RKO (cell line): ENCODE results near the gene TENM3.
A peak's percentile ranks its signal among the peaks of the same experiment; 100 is the strongest.
"Not testable (repeated sequence)": the region's sequence is repeated elsewhere in the genome, so short reads cannot be mapped to it uniquely, and the experiment has no call there.

Experiments
- DNase-seq: peaks from one replicate; pipeline ENCODE4 v3.0.0-alpha.2; 2016; ENCODE audit warnings: low spot score

The TENM3 gene

DNA sequence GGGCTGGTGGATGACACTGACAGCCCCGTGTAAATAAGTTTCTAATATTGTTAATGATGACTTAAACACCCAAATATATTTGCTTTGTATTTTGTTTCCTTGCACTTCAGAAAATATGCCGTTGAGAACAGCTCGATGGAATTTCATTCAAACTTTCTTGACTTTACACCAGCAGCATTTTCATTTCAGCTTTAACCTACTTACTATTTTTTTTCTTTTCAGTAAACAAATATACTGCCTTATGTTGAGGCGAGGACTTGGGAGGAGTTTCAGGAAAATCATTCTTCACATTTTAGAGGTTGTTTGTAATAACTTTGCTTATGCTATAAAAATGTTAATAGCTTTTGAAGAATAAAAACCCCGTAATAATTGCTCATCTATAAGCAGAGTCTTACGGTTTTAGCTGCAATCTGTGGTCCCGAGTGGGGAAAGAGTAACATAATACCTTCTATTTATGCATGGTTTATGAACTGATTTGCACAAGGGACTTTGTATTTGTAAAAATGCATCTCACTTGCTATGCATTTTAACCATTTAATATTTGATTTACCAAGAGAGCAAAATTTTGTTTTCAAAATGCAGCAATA is 14.1 kb upstream of the TENM3 start:
- no peak for DNase-seq

- no peak for DNase-seq
Observed at GRCh38 chr4:182230256-182230655, 12.9 kb upstream of the TENM3 start.

DNA sequence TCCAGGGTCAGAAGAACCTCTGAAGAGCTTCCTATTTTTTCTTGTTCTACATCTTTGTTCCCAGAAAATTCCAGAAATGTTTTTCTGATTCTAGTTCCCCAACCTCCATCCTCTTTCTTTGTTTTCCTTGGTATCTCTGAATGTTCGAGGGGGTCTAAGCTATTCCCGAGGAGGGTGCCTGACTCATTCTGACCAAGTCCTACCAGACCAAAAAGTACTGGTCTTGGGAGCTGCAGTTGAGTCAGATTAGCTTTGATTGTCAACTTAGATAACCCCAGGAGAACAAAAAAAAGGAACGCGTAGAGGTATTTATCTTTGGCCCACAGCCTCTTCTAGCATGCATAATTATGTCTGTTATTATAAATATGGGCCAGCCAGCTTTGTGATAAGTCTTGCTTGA is 12.1 kb upstream of the TENM3 start:
- no peak for DNase-seq

DNA sequence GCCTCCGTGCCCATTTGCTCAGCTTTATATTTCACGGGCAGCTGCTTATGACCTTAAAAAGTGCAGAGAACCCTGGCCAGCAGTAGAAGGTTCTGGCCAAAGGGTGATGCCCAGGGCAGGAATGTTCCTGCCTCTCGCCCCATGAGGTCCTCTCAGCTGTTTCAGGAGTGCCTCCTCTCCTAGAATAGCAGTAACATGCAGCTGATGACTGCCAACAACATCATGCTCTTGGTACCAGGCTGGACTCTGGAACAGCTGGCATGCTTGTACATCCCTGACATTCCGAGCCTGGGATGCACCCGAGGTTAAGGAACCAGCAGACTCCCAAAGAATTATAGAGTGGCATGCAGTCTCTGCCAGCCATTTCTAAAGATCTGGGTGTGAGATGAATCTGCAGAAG is 11.7 kb upstream of the TENM3 start:
- DNase-seq = no peak

DNA sequence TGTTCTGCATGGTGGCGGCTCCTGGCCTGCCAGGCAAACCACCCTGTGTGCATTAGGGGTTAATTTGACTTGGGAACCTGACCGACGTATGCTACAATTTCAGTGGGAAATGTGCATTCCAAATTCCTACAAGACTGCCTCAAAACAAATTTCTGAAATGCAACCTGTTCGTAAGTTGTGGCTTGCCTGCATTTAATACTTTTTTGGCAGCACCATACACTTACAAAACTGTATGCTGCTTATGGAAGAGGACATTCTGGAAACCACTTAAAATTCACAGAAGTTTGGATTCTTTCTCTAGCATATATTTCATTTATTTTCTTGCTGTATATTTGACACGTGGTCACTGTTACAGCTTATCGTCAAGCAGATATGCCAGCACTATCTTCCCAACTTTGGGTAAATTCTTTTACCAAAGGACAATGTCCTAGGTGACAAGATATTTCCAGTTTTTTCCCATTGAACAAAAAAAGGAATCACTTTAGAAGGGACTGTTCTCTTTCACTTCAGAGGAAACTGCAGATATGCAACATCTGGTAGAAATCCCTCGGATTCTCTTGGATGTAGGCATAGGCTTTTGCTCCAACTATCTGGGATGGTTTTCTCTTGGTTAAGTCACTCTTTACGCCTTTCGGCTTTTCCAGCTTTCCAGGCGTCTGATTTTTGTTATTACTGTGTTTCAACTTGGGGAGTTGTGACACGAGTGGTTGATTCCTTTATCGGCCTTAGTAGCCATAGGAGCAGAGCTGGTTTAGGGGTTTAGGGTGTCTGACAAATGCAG is 9.7 kb upstream of the TENM3 start:
- DNase-seq = no peak

GRCh38 chr4:182235021-182235795 is 8.0 kb upstream of the TENM3 start:
- DNase-seq = no peak

DNA sequence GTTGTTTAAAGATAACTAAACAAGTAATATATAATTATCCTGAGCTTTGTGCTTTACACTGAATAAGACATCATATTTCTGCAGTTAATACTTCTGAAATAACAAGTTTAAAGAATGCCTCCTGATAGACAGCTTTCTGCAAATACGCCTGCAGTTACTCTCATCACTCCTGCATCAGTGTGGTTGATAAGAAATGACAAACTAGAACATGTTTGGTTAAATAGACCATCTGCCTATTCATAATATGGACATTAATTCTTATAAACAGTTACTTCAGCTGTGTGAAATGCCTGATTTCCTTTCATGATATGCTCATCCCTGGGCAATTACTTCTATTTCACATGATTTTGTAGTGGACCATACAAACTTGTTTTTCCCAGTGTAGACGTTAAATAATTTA is 7.0 kb upstream of the TENM3 start:
- no peak for DNase-seq

GRCh38 chr4:182237010-182237409 is 6.2 kb upstream of the TENM3 start:
- DNase-seq = not testable (repeated sequence)

DNA sequence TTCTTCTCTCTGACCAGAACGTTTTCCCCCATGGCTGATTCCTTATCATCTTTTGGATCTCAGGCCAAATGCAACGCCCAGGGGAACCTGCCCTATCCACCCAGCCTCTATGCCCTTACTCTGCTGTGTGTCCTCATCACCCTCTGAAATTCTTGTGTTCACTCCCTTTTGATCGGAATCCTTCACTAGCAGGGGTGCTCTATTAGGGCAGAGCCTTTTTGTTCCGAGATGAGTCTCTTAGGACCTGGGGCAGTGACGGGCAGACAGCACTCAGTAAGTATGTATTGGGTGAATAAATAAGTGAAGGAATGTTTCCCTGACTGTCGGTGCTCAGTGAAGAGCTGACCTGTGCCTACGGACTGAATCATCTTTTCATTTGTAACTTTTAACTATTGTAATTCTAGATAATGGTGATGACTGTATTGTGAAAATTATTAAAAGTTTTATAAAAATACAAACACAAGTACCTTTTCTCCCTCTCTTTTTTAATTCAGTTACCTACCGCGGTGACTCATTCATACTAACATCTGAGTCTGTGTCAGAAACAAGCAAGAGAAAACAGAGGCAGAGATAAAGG is 4.8 kb upstream of the TENM3 start:
- DNase-seq = no peak

- DNase-seq = peak; percentile 28
Observed at GRCh38 chr4:182240161-182241130, 2.8 kb upstream of the TENM3 start.

GRCh38 chr4:182242260-182242659 is 942 bp upstream of the TENM3 start:
- not testable (repeated sequence) for DNase-seq

GRCh38 chr4:182242787-182243186 is 415 bp upstream of the TENM3 start:
- DNase-seq = no peak

- DNase-seq = no peak
Observed at GRCh38 chr4:182245041-182245440, 1.8 kb downstream of the TENM3 start.

DNA sequence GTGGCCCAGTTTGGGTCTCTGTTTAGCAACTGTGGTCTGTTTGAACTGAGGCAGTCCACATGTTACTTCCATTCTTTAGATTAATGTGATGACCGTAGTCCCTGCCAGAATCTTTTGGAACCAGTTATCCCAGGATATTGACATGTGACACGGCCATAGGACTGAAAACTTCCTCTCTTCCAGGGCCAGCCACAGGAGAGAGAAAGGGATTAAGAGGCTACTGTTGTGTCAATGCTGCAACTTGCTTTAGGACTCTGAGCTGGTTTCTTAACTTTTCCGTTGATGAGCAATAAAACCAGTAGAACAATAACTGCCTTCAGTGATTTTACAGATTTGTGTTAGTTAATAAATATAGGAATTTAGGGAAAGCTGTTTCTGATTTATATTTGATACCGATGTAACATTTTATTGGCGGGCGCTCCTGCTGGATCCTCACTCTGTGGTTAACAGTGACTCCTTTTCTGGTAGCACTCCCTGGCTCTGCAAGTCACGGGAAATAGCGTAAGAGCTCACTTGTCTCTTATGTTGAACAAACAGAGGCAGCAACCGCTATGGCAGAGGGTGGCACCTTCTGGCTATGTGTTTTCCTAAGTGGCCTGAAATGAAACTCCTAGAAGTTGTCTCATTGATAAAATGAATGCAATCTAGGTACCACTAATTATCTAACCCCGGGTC is 2.5 kb downstream of the TENM3 start:
- DNase-seq = no peak

GRCh38 chr4:182246401-182247205 is 3.4 kb downstream of the TENM3 start:
- no peak for DNase-seq

GRCh38 chr4:182248295-182248694 is 5.1 kb downstream of the TENM3 start:
- no peak for DNase-seq

GRCh38 chr4:182250446-182250845 is 7.2 kb downstream of the TENM3 start:
- no peak for DNase-seq

GRCh38 chr4:182251116-182251515 is 7.9 kb downstream of the TENM3 start:
- no peak for DNase-seq

DNA sequence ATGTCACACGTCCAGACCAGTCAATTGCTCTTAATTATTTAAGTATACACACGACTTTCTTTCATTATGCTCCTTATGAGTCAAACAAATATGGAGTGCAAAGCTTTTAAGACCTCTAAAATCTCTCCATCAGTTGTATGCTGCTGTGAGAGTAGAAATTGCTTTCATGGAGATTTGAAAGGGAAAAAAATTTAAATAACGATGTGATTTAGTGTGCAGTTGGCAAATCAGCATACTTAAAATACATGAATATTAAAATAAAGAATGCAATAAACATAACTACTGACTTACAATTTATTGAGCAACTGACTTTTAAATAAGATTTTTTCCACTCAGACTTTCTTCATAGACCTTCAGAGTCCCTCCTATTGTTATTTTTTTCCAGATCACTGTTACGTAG is 9.0 kb downstream of the TENM3 start:
- DNase-seq = no peak
